HT1080 (cell line): ENCODE measurements around the gene C13orf42. TPM values are rescaled to one million over a fixed set of nuclear protein-coding genes. Genes with fewer than 3 reads are reported as not detected.

Source experiments
- DNase-seq: peaks from one replicate; pipeline ENCODE4 v3.0.0-alpha.2; 2015; ENCODE audit warnings: low read depth
- polyA plus RNA-seq, 2 experiments: library from polyadenylated mRNA; depleted of rRNA; stranded (reverse); fragments of >200 nt; gene quantifications; 2 replicates each; pipeline ENCODE4 v1.2.3, GENCODE V29; 2015
- total RNA-seq: library from RNA; depleted of rRNA; stranded (reverse); fragments of >200 nt; shearing (Covaris generic); gene quantifications from 2 replicates; pipeline ENCODE4 v1.2.3, GENCODE V29; 2014; rRNA removed

Gene C13orf42
- total RNA-seq: not detected in 2 replicates
- not detected in 2 replicates for polyA plus RNA-seq (2015; cell fraction: cytosol; rRNA removed)
- polyA plus RNA-seq (2015; cell fraction: nucleus; rRNA removed): not detected in 2 replicates

DNA sequence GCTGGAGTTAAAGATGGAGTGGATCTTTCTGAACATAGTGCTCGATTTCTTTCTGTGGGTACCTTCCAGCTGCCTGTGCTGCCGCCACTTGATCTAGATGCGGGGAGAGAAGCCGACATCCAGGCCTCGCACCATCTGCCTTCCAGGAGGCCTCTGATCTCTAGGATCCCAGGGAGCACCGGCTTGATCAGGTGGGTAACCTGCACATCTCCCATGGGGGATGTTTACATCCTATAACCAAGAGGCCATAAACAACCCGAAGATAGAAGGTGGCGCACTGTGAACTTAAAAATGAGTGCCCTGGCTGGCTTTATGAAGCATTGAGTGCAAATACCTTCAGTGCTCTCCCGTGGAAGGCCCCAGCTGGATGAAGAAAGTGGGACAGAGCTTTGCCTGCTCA lies at the start of gene C13orf42:
TSS of gene C13orf42 (minus strand) at position 101 of the 400 bp plus-strand sequence. CDS start at position 36, 65 bp downstream.
- no peak for DNase-seq

DNA sequence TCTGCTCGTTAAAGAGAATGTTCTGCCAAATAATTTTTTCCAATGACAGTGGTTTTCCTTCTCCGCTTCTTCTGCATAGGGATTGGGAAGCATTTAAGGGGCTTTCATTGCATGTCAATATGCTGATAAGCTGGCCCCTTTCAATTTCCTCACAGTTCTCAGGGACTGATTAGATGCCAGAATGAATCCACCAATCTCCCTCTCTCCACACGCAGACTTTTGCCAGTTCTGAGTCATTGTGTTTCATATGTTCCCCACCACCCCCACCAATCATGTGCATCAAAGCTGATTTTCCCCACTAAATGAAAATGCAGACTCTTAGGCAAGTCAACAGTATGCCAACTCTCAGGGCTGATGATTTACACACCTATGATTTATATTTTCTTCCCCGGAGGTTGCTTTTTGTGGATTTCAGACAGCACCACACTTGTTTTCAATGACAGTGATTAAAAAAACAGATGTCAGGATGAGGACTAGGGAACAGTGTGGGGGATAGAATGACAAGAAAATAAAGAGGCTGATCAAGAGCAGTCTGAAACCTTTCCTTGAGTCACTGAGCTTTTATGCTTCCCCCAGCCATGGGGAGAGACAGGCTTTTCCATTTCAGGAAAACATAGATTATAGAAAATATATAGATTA lies 47.9 kb upstream of the C13orf42 start:
- no peak for DNase-seq

DNA sequence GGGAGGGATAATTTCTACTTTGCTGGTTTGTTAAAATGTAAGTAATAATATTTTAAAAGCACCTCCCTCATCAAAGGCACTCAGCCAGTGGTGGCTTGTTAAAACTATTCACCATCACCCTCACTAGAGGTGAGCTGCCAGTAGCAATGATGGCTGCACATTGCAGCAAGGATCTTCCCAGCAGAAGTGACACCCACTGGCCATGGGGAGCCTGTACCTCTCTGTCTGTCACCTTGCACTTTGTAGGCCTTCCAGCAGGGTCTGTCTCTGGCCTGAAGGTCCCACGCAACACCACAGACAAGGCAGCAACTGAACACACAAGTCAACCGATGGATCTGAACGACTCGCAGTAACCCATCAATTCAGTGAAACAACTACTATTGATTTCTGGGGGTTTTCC lies 47.3 kb upstream of the C13orf42 start:
- DNase-seq: no peak

DNA sequence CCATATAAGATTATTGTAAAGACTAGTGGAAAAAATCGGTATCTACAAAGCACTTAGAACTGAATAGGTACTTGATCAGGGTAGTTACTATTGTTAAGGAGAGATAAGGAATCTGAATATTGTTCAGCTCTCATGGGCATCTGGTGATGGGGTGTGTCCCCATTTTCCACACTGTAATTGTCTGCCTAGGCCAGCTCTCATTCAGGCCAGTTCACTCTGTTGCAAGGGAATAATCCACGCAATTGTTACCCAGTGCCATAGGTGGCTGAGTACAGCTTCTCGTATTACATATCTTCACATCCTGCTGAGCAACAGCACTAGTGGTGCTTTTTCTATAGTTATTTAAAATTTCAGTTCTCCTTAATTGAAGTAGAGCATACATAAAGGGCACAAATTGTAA lies 45.6 kb upstream of the C13orf42 start:
- no peak for DNase-seq

DNA sequence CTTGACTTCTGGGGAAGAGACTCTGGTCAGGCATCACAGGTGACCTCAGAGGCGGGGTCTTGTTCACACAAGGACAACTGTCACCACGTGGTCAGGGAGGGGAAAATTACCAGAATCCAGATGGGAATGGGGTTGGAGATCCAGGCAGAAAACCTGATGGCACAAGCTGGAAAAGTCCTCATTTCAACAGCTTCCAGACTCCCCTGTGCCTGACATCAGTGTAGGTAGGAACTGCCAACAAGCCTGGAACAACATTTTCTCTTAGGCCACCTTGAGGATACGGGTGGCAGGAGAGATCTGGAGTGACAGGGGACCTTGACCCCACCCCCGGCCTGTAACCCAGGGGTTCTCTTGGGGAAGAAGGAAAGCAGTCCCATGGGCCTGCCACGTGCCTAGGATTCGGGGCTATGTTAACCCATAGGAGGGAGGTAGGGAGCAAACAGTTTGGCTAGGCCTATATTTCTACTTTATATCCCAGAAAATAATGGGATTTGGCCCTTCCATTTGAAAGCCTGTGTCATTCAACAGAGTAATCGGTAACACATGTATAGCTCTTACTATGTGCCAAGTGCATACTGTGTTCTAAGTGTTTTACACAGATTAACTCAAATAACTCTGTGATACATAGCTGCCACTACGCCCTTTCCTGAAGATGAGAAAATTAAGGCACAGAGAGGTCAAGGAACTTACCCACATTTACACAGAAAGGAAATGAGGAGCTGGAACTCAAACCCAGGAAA lies 44.9 kb upstream of the C13orf42 start:
- no peak for DNase-seq

DNA sequence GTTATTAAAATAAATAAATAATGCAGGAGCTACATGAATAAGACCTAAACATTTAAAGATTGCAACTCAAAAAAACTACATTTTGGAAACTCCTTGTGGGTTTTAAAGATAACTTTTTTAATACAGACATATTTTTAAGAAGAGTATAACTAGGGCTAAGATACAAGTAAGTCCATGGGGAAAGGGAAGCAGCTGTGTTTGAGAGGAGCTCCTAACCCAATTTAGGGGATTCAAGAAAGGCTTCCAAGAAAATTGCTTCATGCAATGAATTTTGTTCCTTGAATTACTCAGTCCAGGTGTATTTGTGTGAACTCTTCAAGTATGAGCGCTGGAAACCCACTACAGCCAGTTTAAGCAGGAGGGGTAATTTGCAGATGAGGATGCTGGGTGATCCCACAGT lies 44.1 kb upstream of the C13orf42 start:
- no peak for DNase-seq

DNA sequence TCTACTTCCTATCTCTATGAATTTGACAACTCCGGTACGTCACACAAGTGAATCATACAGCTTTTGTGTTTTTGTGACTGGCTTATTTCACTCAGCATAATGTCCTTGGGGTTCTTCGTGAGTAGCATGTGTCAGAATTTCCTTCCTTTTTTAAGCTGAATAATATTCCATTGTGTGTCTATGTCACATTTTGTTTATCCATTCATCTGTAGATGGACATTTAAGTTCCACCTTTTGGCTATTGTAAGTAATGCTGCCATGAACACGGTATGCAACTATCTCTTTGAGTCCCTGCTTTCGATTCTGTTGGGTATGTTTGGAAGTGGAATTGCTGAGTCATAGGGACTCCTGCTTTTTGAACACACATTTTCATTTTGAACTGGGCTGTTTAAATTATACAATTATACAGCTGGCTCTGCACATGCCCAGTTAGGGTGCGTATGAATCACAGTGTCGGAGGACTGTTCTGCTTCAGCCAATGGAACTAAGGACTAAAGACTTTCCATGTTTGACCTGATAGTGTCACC lies 43.0 kb upstream of the C13orf42 start:
- DNase-seq: peak; percentile 45

DNA sequence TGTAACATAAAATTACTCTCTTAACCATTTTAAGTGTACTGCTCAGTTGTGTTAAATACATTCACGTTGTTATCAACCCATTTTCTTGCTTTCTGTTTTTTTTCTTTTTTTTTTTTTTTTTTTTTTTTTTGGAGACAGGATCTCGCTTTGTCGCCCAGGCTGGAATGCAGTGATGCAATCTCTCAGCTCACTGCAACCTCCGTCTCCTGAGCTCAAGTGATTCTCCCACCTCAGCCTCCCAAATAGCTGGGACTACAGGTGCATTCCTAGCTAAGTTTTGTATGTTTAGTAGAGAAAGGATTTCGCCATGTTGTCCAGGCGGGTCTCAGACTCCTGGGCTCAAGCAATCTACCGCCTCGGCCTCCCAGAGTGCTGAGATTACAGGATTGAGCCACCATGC lies 42.5 kb upstream of the C13orf42 start:
- DNase-seq: no peak

DNA sequence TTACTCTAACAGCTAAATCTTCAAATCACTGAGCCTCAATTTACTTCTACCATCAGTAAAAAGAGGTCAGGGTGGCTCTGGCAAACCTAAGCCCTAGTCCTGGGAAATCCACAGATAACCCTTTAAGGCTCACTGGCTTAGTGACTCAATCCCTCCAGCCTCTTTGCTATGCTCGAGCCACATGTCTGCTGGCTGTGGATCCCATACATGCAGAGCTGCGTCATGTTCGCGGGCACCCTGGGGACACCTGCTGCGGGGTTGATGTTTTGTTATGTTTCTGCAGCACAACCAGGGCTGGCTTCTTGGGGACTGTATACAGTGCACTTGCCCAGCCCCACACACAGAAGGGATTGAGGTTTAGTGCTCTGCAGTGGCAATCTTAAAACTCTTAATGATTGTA lies 41.6 kb upstream of the C13orf42 start:
- DNase-seq: peak; percentile 18

DNA sequence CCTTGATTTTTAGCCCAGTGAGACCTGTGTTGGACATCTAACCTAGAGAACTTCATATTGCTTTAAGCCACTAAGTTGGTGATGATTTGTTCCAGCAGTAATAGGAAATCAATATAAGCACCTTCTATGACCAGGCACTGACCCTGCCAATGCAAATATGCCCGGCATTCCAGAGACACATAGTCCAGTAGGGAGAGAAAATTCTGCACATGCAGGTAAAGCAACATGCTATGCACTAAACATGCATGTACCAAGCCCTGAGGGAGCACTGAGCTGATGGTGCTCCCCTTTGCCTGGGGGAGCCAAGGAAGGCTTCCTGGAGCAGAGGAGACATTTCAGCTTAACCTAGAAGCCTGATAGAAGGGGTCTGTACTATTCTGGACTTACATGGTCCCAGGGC lies 40.4 kb upstream of the C13orf42 start:
- DNase-seq: no peak

DNA sequence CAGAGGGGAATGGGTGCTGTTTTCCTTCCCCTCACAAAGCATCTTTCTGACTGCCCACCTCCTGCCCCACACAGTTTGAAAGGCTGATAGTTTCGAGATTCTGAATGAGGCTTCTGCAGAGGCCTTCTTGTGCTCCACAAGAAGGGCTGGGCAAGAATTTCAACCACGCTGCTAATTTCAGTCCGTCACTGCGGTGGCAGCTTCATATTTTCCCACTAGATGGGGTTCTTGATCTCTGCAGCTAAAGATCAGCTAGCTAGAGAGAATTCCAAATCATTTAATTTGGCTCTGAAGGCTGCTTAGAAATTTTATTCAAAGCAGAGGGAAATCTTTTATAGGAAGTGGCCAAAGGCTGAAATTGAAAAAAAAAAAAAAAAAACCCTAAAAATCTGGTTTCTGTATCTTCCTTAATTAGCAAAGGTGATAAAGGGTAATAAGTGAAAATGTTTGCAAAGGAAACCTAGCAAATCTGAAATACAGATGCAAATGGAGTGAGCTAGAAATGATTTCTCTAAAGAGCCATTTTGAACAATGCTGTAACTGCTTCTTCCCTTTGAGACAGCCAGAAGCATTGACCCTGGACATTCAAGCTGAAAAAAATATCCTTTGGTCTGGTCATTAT lies 38.0 kb upstream of the C13orf42 start:
- peak; percentile 36 for DNase-seq

DNA sequence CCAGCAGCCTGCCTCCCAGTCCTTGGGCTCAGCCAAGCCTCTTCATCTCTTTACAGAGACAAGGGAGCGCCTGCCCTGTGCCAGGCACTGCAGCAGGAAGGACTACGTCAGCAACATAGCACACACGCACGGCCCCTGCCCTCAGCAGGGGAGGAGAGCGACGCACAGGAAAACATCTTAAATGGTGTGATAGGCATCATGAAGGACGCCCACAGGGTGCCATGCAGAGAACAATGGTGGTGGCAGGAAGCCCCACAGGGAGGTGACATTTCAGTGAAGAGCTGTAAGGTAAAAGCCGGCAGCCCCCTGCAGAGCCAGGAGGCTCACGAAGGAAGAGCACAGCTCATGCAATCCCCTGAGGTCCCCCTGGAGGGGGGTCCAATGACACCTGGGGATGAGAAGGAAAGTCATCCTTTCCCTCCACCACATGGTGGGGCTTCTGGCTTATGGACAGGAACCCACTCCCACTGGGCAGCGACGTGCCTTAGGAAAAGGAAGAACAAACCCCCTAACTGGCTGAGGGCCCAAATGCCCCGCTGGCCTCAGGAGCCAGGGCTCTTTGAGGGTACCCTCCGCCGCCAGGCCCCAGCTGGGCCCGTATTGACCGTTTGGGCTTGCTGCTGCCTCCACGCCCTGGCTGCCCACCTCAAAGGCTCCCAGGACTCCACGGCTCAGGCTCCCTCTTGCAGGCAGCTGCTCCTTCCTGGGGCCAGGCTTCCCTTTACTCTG lies 37.3 kb upstream of the C13orf42 start:
- no peak for DNase-seq

DNA sequence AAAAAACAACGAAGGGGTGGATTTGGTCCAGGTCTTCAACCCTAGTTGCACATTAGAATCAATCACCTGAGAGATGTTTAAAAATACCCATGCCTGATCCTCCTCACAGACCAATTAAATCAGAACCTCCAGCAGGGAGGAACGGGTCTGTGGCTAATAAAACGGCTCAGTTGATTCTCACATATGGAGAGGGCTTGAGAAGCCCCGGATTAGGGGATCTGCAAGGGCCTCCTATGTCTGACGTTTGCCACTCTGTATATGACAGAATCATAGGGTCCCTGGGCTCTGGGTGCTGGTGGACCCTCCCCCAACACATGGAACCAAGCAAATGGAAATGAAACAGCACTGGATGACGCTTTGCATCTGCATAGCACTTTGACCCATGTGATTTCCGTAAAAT lies 36.7 kb upstream of the C13orf42 start:
- DNase-seq: no peak

DNA sequence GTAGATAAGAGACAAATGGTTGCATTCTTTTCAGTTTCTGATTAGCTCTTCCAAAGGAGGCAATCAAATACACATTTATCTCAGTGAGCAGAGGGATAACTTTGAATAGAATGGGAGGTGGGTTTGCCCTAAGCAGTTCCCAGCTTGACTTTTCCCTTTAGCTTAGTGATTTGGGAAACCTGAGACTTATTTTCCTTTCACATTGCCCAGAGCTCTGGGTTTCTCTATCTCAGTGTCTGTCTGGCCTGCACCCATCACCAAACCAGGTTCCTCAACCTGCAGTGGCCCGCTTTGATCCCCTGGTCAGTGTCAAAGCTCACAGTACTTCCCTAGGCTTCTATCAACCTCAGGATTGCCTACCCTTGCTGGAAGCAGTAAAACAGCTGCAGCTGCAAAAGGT lies 35.6 kb upstream of the C13orf42 start:
- DNase-seq: no peak

DNA sequence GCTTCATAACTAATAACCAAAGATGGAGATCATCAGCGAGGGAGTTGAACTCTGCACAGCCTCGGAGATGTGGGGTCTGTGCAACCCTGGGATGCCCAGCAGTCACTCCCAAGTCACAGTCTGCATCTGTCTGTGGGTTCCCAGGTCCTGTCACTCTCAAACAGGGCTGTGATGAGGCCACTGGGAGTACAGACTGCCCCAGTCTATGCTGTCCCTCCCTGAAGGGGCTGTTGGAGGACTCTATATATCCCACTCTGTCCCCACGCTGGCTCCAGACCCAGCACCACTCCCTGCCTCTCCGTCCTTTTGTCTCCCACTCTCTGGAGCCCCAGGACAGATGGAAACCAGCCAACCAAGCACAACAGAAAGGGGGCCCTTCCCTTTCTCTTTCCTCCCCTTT lies 26.2 kb upstream of the C13orf42 start:
- no peak for DNase-seq

DNA sequence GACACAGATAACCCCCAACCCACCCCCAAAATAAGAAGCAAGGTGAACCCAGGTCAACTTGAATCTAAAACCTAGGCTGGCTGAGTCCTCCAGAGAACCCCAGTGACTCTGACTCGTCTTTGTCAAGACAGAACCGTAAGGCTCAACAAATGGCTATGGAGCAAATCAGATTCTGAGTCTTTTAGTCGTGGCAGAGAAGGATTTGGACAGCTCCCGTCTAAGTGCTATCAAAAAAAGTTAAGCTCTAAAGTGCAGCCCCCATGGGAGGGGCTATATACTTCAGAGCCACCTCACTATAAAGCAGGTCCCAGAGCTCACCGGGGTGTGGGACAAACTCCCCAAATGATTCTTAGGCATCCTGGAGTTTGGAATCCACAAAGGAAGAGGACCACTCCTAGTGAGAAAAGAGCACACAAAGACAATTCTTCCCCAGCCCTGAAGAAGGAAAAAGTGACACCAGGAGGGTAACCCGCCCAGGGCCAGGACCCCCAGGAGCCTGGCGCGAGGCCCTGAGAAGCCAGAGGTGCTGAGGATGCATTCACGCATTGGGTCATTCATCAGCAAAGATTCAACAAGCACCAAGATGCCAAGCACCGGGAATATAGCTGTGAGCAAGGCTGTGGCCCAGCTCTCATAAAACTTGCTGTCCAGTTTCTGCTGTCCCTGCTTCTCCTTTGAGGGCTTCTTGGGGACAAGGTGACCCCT lies 25.4 kb upstream of the C13orf42 start:
- no peak for DNase-seq

DNA sequence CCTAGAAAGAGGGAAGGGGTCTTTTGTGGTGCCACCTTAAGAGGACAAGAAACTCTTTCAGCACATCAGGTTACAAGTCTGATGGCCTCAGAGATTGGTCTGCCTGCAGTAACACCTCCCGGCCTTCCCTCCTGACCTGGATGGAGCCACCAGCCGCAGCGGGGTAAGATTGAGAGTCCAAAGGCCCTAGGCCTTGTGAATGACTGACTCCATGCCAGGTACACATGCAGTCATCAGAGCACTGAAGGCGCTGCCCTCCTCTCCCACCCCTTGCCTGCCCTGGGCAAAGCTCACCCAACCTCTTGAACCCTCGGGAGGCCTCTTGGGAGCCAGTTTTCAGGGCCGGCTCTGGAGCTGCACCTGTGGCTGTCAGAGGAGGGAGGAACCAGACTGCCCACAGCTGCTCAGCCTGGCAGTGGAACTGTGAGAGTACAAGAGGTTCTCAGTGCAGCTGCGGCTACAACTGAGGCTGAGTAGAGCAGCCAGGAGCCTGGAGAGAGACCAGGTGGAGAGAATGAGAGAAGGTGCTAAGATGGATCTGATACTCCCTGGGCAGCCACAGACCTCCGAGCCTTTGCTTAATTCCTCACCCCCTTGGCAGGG lies 23.8 kb upstream of the C13orf42 start:
- no peak for DNase-seq

DNA sequence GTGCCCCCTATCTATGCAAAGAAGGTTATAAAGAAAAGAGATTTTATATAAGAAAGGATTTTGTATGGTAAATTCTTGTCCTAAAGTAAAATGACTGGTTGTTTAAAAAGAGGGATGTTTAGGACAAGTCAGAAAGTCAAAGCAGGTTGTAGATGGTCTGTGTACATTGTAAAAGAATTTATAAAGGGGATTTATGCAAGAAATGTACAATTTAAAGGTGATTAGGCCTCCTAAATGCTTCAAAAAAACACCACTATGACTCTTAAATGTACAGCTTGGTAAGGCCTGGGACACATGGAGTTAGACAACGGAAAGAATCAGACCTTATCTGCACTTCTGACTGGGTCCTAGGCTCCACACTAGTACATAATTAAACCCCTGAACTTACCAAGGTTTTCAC lies 19.3 kb upstream of the C13orf42 start:
- no peak for DNase-seq

DNA sequence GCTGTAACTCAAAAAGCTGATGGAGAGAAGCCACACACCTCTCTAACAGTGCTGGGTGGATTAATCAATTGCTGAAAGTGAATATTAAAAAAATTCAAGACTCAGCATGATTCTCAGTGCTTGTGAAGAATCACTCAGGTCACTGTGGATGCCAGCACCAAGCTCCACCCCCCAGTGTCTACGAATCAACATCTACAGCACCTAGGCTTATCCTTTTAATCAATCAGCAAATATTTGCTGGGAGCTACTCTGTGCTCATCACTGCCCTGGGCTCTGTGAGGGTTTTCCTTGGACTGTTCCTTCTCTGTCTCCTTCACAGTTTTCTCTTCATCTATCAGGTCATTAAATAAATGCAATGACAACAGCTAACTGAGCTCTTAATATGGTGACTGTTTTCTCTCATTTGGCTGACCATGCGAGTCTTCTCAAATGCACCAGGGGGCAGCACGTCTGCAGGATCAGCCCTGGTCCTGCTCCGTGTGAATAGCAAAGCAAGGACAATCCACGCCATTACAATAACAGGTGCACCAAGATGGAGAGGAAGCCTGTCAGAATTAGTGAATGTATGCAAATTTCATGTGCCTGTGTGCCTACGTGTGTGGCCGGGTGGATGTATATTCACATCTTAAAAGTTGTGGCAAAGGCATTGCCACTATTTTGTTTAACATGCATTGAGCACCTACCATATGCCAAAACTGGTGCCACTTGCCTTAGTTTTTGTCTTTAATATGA lies 14.6 kb upstream of the C13orf42 start:
- no peak for DNase-seq
